BE2C (cell line): ENCODE results near the gene RGS10.
"Not testable (repeated sequence)": the region's sequence is repeated elsewhere in the genome, so short reads cannot be mapped to it uniquely, and the experiment has no call there.

Experiments
- DNase-seq: peaks from one replicate; pipeline ENCODE4 v3.0.0-alpha.2; 2020
- H3K27me3 ChIP-seq: fragments of 250-450 bp; sonication (Bioruptor Pico); 2 replicates; pipeline ENCODE4 v1.5.1; 2020; ENCODE audit warnings: mild to moderate bottlenecking
- H3K36me3 ChIP-seq: fragments of 250-450 bp; sonication (Bioruptor Pico); 2 replicates; pipeline ENCODE4 v1.5.1; 2020; ENCODE audit warnings: mild to moderate bottlenecking
- H3K4me1 ChIP-seq: fragments of 250-450 bp; sonication (Bioruptor Pico); 2 replicates; pipeline ENCODE4 v1.5.1; 2020
- H3K4me3 ChIP-seq: 2 replicates; pipeline ENCODE4 v1.5.1; 2011; ENCODE audit warnings: low read depth, low read length
- H3K9me3 ChIP-seq: fragments of 250-450 bp; sonication (Bioruptor Pico); 2 replicates; pipeline ENCODE4 v1.5.1; 2020
- TF ChIP-seq, protein P1 (sequence below): IDR thresholded peaks from 2 replicates; pipeline ENCODE4 v1.5.1; 2012; ENCODE audit warnings: mild to moderate bottlenecking, low read depth, low read length

The RGS10 gene

DNA sequence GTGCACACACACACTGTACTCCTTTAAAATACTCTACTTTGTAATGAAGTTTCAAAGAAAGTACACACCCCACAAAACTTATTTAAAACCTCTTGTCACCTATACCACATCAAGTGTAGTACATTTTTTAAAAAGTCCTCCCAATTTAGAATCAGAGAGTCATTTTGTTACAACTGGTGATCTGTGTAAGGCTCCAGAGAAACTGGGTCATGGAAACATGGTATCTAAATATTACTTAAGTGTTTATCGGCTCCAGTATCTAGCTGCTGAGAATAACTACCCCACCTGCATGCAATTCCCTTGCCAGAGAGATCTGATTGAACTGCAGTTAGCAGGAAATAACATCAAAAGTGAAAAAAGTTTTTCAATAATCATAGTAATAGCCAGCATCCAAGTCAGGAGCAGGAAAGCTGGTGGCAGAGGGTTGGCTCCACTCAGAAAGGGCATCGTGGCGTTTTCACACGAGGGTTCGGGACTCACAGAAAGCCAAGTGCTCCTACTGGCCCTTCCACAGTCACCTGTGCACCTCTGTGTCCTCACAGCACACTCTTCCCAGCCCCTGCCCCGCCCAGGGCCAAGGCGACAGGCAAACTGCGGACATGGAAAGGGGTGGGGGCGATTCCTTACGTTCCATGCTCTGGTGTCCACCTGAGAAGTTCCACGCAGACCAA is 6.5 kb downstream of the RGS10 start:
- Histone ChIP-seq H3K4me1 (peaks cover 2% of the 10 kb centered on the region; the same call in 1 of the 2 replicates), H3K27me3 (no peaks in the 10 kb centered on the region), H3K9me3 (no peaks in the 10 kb centered on the region), H3K4me3 (no peak overlapping the region), H3K36me3 (no peaks in the 10 kb centered on the region)
- TF ChIP-seq, protein P1, sequence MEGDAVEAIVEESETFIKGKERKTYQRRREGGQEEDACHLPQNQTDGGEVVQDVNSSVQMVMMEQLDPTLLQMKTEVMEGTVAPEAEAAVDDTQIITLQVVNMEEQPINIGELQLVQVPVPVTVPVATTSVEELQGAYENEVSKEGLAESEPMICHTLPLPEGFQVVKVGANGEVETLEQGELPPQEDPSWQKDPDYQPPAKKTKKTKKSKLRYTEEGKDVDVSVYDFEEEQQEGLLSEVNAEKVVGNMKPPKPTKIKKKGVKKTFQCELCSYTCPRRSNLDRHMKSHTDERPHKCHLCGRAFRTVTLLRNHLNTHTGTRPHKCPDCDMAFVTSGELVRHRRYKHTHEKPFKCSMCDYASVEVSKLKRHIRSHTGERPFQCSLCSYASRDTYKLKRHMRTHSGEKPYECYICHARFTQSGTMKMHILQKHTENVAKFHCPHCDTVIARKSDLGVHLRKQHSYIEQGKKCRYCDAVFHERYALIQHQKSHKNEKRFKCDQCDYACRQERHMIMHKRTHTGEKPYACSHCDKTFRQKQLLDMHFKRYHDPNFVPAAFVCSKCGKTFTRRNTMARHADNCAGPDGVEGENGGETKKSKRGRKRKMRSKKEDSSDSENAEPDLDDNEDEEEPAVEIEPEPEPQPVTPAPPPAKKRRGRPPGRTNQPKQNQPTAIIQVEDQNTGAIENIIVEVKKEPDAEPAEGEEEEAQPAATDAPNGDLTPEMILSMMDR, result no peak
- DNase-seq, result no peak

DNA sequence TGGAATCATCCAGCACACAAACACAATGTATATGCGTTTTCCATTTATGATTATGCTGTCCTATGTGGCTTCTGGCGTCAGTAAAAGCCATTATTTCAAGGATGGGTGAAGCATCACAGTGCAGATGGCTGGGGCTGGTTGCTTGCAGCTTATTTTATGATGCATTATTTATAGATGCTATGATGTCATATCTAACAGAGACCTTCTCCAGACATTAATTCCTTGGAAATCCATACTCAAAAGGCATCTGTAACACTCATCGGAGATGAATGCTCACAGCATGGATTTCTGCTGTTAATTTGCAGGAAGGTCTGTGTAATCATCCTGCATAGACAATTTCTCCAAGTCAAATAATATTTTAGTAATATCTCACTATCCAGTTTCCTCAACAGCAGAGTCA is 7.2 kb downstream of the RGS10 start:
- Histone ChIP-seq H3K4me1 (peaks cover 2% of the 10 kb centered on the region; the same call in 1 of the 2 replicates), H3K27me3 (no peaks in the 10 kb centered on the region), H3K36me3 (no peaks in the 10 kb centered on the region), H3K4me3 (no peak overlapping the region), H3K9me3 (no peaks in the 10 kb centered on the region)
- no peak for DNase-seq
- TF ChIP-seq, protein P1, result no peak

DNA sequence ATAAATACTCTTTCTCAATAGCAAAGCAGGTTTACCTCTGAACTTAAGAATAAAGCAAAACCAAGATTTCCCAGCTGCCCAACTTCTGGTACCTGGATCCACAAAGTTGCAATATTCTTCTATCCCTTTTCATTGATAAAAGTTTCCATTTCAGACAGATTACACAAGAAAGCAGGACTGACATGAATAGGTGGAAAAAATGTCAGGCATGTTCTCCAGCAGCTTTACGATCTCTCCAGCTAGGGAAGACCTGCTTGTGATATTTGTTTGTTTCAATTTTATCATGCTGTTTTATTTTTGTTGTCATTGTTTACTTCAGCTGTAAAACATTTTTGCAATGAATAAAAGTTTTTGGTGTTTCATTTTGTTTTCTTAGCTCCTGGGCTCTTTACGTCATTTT is 9.0 kb downstream of the RGS10 start:
- Histone ChIP-seq H3K9me3 (no peaks in the 10 kb centered on the region), H3K36me3 (no peaks in the 10 kb centered on the region), H3K27me3 (no peaks in the 10 kb centered on the region), H3K4me3 (no peak overlapping the region), H3K4me1 (peaks cover 2% of the 10 kb centered on the region; the same call in 1 of the 2 replicates)
- DNase-seq, result no peak
- TF ChIP-seq, protein P1, result no peak

DNA sequence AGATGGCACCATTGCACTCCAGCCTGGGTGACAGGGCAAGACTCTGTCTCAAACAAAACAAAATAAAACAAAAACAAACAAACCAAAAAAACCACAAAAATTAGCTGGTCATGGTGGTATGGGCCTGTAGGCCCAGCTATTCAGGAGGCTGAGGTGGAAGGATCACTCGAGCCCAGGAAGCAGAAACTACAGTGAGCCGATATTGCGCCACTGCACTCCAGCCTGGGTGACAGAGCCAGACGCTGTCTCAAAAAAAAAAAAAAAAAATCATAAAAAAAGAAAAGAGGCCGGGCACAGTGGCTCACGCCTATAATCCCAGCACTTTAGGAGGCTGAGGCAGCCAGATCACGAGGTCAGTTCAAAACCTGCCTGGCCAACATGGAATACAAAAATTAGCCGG is 9.7 kb downstream of the RGS10 start:
- H3K36me3 ChIP-seq, H3K4me1 ChIP-seq, H3K4me3 ChIP-seq, H3K27me3 ChIP-seq, DNase-seq, H3K9me3 ChIP-seq: not testable (repeated sequence)

DNA sequence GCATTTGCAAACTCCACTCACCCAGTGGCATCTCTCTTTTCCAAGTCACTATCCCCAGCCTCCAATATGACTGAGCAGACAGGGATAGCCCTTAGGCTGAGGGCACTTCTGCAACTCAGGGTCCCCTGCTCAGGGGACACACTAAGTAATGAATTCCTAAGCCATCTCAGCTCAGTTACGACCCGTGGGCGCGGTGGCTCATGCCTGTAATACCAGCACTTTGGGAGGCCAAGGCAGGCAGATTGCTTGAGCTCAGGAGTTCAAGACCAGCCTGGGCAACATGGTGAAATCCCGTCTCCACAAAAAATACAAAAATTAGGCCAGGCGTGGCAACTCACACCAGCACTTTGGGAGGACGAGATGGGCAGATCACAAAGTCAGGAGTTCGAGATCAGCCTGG is 10.3 kb downstream of the RGS10 start:
- not testable (repeated sequence) for H3K4me3 ChIP-seq, H3K9me3 ChIP-seq, H3K4me1 ChIP-seq, H3K36me3 ChIP-seq, DNase-seq, H3K27me3 ChIP-seq

DNA sequence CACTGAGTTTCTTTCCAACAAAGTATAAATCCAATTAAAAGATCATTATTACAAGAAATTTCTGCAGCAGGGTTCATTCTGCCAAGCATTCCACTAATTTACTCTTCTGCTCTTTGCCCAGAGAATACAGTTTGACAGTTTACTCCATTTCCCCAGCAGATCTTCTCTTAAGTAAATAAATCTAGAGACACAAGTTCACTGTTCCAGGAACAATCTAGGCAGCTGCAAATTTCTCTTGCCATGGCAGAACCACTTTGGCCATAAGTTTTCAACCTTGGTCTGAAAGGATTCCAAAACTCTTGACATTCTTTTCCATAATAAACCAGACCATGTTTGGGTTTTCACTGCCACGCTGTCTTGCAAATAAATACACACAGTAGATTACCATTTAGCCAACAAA is 11.5 kb downstream of the RGS10 start:
- no peak overlapping the region for H3K4me3 ChIP-seq
- TF ChIP-seq, protein P1, result no peak
- H3K9me3 ChIP-seq, result no peaks in the 10 kb centered on the region
- H3K36me3 ChIP-seq, result no peaks in the 10 kb centered on the region
- H3K4me1 ChIP-seq, result peaks cover 2% of the 10 kb centered on the region; the same call in 1 of the 2 replicates
- no peaks in the 10 kb centered on the region for H3K27me3 ChIP-seq
- DNase-seq, result no peak

DNA sequence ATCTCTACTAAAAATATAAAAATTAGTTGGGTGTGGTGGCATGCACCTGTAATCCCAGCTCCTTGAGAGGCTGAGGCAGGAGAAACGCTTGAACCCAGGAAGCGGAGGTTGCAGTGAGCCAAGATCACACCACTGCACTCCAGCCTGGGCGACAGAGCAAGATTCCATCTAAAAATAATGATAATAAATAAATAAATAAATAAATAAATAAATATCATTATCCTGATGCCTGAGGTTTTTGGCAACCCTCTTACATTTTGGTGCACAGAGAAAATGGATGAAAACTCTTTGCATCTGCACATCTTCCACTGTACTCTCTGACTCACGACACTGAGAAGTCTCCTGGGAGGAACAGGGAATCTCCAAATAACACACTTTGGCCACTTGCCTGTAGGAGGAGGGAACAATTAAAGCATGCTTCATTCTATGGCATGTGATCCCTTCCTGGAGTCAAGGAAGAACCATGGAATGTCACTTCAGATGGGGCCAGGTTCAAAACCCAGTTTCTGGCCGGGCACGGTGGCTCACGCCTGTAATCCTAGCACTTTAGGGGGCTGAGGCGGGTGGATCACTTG is 13.8 kb downstream of the RGS10 start:
- not testable (repeated sequence) for H3K27me3 ChIP-seq, H3K4me1 ChIP-seq, H3K9me3 ChIP-seq, H3K36me3 ChIP-seq, H3K4me3 ChIP-seq, DNase-seq
